Tibial nerve (tissue), 3 donors: ENCODE measurements around the gene MRTFB.

Source experiments
- POLR2A ChIP-seq, 2 donors: fragments of 450-650 bp; IDR thresholded peaks; one replicate each; pipeline ENCODE4 v1.6.1; 2017; ENCODE audit warnings: antibody characterized with exemption in 2 of 2, mild to moderate bottlenecking in 2 of 2, moderate library complexity in 2 of 2
- TF ChIP-seq, protein P1 (sequence below), 5 experiments: fragments of 200-600 bp in 3 of 5; fragments of 450-650 bp in 2 of 5; sonication (generic) in 3 of 5; IDR thresholded peaks; one replicate each; pipeline ENCODE4 v1.5.1; 2016 to 2019; ENCODE audit warnings: antibody characterized with exemption in 5 of 5, mild to moderate bottlenecking in 3 of 5, moderate library complexity in 2 of 5

- TF ChIP-seq, protein P1, sequence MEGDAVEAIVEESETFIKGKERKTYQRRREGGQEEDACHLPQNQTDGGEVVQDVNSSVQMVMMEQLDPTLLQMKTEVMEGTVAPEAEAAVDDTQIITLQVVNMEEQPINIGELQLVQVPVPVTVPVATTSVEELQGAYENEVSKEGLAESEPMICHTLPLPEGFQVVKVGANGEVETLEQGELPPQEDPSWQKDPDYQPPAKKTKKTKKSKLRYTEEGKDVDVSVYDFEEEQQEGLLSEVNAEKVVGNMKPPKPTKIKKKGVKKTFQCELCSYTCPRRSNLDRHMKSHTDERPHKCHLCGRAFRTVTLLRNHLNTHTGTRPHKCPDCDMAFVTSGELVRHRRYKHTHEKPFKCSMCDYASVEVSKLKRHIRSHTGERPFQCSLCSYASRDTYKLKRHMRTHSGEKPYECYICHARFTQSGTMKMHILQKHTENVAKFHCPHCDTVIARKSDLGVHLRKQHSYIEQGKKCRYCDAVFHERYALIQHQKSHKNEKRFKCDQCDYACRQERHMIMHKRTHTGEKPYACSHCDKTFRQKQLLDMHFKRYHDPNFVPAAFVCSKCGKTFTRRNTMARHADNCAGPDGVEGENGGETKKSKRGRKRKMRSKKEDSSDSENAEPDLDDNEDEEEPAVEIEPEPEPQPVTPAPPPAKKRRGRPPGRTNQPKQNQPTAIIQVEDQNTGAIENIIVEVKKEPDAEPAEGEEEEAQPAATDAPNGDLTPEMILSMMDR (IDR thresholded peaks at IDR 0.05): no peak
- TF ChIP-seq POLR2A (IDR thresholded peaks at IDR 0.05): no peak
Observed at GRCh38 chr16:14252860-14253259, 181.7 kb downstream of the MRTFB start.
